Stomach (tissue), 4 donors: ENCODE results near the gene SERINC3.

Source experiments
- POLR2A ChIP-seq, 4 donors: fragments of 450-650 bp; IDR thresholded peaks; one replicate each; pipeline ENCODE4 v1.6.1; 2016; ENCODE audit warnings: antibody characterized with exemption in 4 of 4, control low read depth in 2 of 4, mild to moderate bottlenecking in 1 of 4, moderate library complexity in 1 of 4
- TF ChIP-seq, protein P1 (sequence below), 7 experiments: fragments of 450-650 bp in 4 of 7; fragments of 200-600 bp in 3 of 7; sonication (generic) in 3 of 7; IDR thresholded peaks; one replicate each; pipeline ENCODE4 v1.5.1; 2016 to 2019; ENCODE audit warnings: antibody characterized with exemption in 7 of 7, control low read depth in 2 of 7, mild to moderate bottlenecking in 1 of 7

DNA sequence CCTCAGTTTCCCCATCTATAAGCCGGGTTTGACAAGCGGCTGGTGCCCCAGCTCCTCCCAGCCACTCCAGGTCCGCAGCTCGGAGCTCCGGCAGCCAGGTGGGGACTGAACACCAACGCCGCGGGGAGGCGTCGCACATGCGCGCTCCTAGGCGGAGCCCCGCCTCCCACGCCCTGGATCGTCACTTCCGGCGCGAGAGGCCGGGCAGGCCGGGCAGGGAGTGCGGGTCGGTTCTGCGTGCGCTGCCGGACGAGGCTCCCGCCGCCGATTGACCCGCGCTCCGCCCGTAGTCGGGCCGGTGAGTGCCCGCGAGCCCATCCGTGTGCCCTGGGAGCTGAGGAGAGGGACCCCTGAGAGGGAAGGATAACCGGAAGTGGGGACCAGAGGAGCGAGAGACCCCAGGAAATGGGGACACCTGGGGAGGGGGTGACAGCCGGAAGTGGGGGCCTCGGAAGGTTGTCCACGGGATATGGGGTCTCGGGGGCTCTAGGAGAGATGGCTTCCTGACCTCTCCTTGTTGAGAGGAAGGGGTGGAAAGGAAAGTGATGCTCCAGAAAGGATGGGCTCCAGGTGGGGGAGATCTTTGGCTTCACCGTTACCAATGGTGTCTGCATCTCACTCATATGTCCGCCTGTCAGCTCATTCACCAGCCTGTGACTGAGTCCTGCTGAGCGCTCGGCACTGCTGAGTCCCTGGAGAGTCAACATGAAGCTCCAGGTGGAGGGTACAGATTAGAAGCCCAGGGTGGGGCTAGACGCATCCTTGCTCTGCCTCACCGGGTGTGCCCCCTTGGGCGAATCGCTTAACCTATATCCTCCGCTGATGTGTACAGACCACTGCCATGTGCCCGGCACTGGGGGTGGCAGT is 45.9 kb downstream of the SERINC3 start, which contains the start of gene TTPAL:
- TF ChIP-seq POLR2A (IDR thresholded peaks at IDR 0.05): peak in 2 of 4 donors; percentile 93 to 96
- TF ChIP-seq, protein P1, sequence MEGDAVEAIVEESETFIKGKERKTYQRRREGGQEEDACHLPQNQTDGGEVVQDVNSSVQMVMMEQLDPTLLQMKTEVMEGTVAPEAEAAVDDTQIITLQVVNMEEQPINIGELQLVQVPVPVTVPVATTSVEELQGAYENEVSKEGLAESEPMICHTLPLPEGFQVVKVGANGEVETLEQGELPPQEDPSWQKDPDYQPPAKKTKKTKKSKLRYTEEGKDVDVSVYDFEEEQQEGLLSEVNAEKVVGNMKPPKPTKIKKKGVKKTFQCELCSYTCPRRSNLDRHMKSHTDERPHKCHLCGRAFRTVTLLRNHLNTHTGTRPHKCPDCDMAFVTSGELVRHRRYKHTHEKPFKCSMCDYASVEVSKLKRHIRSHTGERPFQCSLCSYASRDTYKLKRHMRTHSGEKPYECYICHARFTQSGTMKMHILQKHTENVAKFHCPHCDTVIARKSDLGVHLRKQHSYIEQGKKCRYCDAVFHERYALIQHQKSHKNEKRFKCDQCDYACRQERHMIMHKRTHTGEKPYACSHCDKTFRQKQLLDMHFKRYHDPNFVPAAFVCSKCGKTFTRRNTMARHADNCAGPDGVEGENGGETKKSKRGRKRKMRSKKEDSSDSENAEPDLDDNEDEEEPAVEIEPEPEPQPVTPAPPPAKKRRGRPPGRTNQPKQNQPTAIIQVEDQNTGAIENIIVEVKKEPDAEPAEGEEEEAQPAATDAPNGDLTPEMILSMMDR (IDR thresholded peaks at IDR 0.05): peak in 3 of 7 experiments; percentile 13 to 47 (median 27)
